A673 (cell line): ENCODE data around the gene ZMAT5.

Experiments
- CTCF ChIP-seq: fragments of 300-800, 200-600 bp; sonication (generic); conservative IDR thresholded peaks from 2 replicates; pipeline ENCODE4 v1.5.1; 2017; ENCODE audit warnings: low read depth, mild to moderate bottlenecking, antibody characterized with exemption, low read length, moderate library complexity, mixed read lengths
- EZH2 ChIP-seq: fragments of 200-600 bp; sonication (generic); IDR thresholded peaks from 2 replicates; pipeline ENCODE4 v1.6.1; 2017; ENCODE audit warnings: borderline replicate concordance, low read depth, mild to moderate bottlenecking, mixed read lengths, antibody characterized with exemption, low read length; ENCODE audit not compliant: poor library complexity, severe bottlenecking

DNA sequence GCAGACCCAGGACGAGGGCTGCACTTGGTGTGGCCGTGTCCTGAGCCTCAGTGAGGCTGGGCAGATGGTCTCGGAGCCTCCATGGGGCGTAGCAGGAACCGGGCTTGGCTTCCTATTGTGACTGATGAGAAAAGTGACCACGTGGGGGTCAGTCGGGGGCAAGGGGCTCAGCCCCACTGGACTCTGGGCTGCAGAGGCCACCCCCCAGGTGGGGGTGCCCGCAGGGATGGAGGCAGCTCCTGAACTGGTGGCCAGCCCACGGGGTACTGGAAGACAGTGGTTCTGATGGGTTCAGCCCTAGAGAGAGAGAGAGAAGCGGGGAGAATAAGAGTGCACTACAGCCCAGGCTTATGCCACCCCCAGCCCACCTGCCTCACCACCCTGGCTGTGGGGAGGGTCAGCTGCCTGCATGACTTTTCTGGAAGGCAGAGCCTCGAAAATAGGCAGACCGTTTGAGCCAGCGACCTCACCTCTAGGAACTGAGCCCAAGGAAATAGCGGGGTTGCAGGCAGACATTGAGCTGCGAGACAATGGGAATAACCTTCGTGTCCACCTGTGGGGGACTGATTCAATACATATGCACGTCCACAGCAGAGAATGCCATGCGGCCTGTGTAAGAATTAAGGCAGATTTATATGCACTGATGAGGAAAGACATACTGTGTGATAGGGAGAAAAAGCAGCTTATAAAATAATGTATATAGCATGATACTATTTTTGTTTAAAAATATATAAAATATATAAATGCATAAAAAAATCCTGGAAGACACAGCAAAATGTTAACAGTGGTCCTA, 35.6 kb downstream of the ZMAT5 start:
- no peak for TF ChIP-seq CTCF
- no peak for TF ChIP-seq EZH2
